ENCODE results near the gene BTG2. TPM values are rescaled to one million over a fixed set of nuclear protein-coding genes. Genes with fewer than 3 reads are reported as not detected.
"Not testable (repeated sequence)": the region's sequence is repeated elsewhere in the genome, so short reads cannot be mapped to it uniquely, and the experiment has no call there.

The BTG2 gene
- total and polyA plus RNA-seq, 5 experiments from 2014 or later = 91.8 to 191 (median 179) TPM

- Mint-ChIP-seq H3K27ac (peak overlapping the region; percentile 96 to 100 (median 98)), H3K9me3 (peaks cover 0 to 2% (median 0%) of the 10 kb centered on the region in 9 donors)
These were observed 3.1 kb downstream of the BTG2 start for GRCh38 chr1:203308328-203308922.

GRCh38 chr1:203308923-203309331, 3.6 kb downstream of the BTG2 start:
- H3K36me3 Mint-ChIP-seq = peaks cover 21 to 63% (median 30%) of the 10 kb centered on the region in 3 donors
- POLR2A ChIA-PET = interaction anchor here (0.8 to 13.8 kb wide), 5 partner anchors 10 to 25 kb away, joined by 4 to 1045 read pairs (median 62); no protein-coding TSS in a partner anchor
- peaks cover 53 to 75% (median 72%) of the 10 kb centered on the region in 4 donors for H3K4me1 Mint-ChIP-seq
- peak overlapping the region; percentile 94 to 99 (median 98) for H3K4me3 Mint-ChIP-seq
- DNase-seq (no peak), ATAC-seq (no peak)
- H3K27me3 Mint-ChIP-seq = no peaks in the 10 kb centered on the region
- H3K9me3 Mint-ChIP-seq = peaks cover 0 to 2% (median 0%) of the 10 kb centered on the region in 9 donors
- H3K27ac Mint-ChIP-seq = peak overlapping the region; percentile 96 to 100 (median 98)

More at GRCh38 chr1:203308328-203308922, 3.1 kb downstream of the BTG2 start:
- Mint-ChIP-seq H3K27me3 (no peaks in the 10 kb centered on the region), H3K36me3 (peaks cover 21 to 58% (median 30%) of the 10 kb centered on the region in 3 donors), H3K4me3 (peak overlapping the region; percentile 94 to 99 (median 98)), H3K4me1 (peaks cover 55 to 75% (median 72%) of the 10 kb centered on the region in 4 donors)
- POLR2A ChIA-PET = interaction anchor here (0.6 to 13.8 kb wide), 9 partner anchors 9 to 503 kb away, joined by 3 to 1045 read pairs (median 35); partner anchors contain the start of genes ATP2B4 and LAX1
- ATAC-seq (no peak), DNase-seq (no peak)

GRCh38 chr1:203311368-203312301, 6.3 kb downstream of the BTG2 start:
- no peak for DNase-seq
- Mint-ChIP-seq H3K27ac (peak overlapping the region; percentile 51 to 100 (median 90)), H3K27me3 (no peaks in the 10 kb centered on the region), H3K4me1 (peaks cover 49 to 75% (median 72%) of the 10 kb centered on the region in 4 donors), H3K4me3 (peak overlapping the region in 8 of 10 donors; percentile 10 to 97 (median 46)), H3K9me3 (peaks cover 0 to 2% (median 0%) of the 10 kb centered on the region in 9 donors), H3K36me3 (peaks cover 19 to 57% (median 27%) of the 10 kb centered on the region in 3 donors)
- POLR2A ChIA-PET = interaction anchor here (0.6 to 13.8 kb wide), 5 partner anchors 10 to 304 kb away, joined by 3 to 1045 read pairs (median 62); no protein-coding TSS in a partner anchor
- ATAC-seq = peak in 1 of 2 donors; percentile 4

- not testable (repeated sequence) for DNase-seq, H3K27me3 Mint-ChIP-seq, H3K4me3 Mint-ChIP-seq, H3K9me3 Mint-ChIP-seq, ATAC-seq
- Mint-ChIP-seq H3K27ac (peak overlapping the region in 8 of 10 donors; percentile 37 to 82 (median 78)), H3K36me3 (peaks cover 3 to 32% (median 9%) of the 10 kb centered on the region in 3 donors), H3K4me1 (peaks cover 40 to 83% (median 73%) of the 10 kb centered on the region in 4 donors)
- POLR2A ChIA-PET = interaction anchor here (13.8 to 14.4 kb wide), 2 partner anchors 3 to 7 kb away, joined by 1045 read pairs; partner anchors contain the start of gene BTG2
These were observed 8.9 kb downstream of the BTG2 start for GRCh38 chr1:203314025-203314759.

- peak overlapping the region in 1 of 10 donors; percentile 20 for H3K4me3 Mint-ChIP-seq
- no peaks in the 10 kb centered on the region for H3K9me3 Mint-ChIP-seq
- ATAC-seq = no peak
- POLR2A ChIA-PET = interaction anchor here (0.5 to 14.4 kb wide), 5 partner anchors 5 to 37 kb away, joined by 3 to 1045 read pairs (median 730); partner anchors contain the start of gene BTG2
- peaks cover 0 to 10% (median 0%) of the 10 kb centered on the region in 3 donors for H3K36me3 Mint-ChIP-seq
- H3K27ac Mint-ChIP-seq = peak overlapping the region in 9 of 10 donors; percentile 8 to 98 (median 82)
- no peaks in the 10 kb centered on the region for H3K27me3 Mint-ChIP-seq
- peaks cover 38 to 83% (median 73%) of the 10 kb centered on the region in 4 donors for H3K4me1 Mint-ChIP-seq
- DNase-seq = no peak
These were observed 11.3 kb downstream of the BTG2 start for GRCh38 chr1:203316626-203317093.

GRCh38 chr1:203317429-203318228, 12.3 kb downstream of the BTG2 start:
- no peaks in the 10 kb centered on the region for H3K27me3 Mint-ChIP-seq
- DNase-seq (no peak), ATAC-seq (no peak)
- peak overlapping the region; percentile 8 to 98 (median 68) for H3K27ac Mint-ChIP-seq
- H3K4me1 Mint-ChIP-seq = peaks cover 46 to 84% (median 78%) of the 10 kb centered on the region in 4 donors
- POLR2A ChIA-PET = interaction anchor here (0.5 to 14.4 kb wide), 5 partner anchors 4 to 38 kb away, joined by 3 to 1045 read pairs (median 730); partner anchors contain the start of gene BTG2
- H3K4me3 Mint-ChIP-seq = peak overlapping the region in 1 of 10 donors; percentile 29
- peaks cover 0 to 7% (median 0%) of the 10 kb centered on the region in 3 donors for H3K36me3 Mint-ChIP-seq
- H3K9me3 Mint-ChIP-seq = no peaks in the 10 kb centered on the region

GRCh38 chr1:203318229-203318517, 12.9 kb downstream of the BTG2 start:
- H3K4me1 Mint-ChIP-seq = peaks cover 51 to 86% (median 81%) of the 10 kb centered on the region in 4 donors
- peaks cover 0 to 7% (median 0%) of the 10 kb centered on the region in 3 donors for H3K36me3 Mint-ChIP-seq
- H3K27ac Mint-ChIP-seq = peak overlapping the region in 7 of 10 donors; percentile 34 to 98 (median 61)
- H3K27me3 Mint-ChIP-seq = no peaks in the 10 kb centered on the region
- ATAC-seq (no peak), DNase-seq (no peak)
- POLR2A ChIA-PET = interaction anchor here (13.8 to 14.4 kb wide), 3 partner anchors 3 to 39 kb away, joined by 730 to 1045 read pairs (median 1045); partner anchors contain the start of gene BTG2
- peak overlapping the region in 1 of 10 donors; percentile 29 for H3K4me3 Mint-ChIP-seq
- no peaks in the 10 kb centered on the region for H3K9me3 Mint-ChIP-seq

- Mint-ChIP-seq H3K27me3 (no peaks in the 10 kb centered on the region), H3K27ac (peak overlapping the region; percentile 96 to 100 (median 98)), H3K4me3 (peak overlapping the region; percentile 61 to 87 (median 83)), H3K4me1 (peaks cover 58 to 96% (median 94%) of the 10 kb centered on the region in 4 donors), H3K9me3 (no peaks in the 10 kb centered on the region), H3K36me3 (no peaks in the 10 kb centered on the region)
- ATAC-seq = peak; percentile 66 to 69
- POLR2A ChIA-PET = interaction anchor here (0.6 to 14.4 kb wide), 11 partner anchors 9 to 306 kb away, joined by 3 to 1045 read pairs (median 5); partner anchors contain the start of genes ATP2B4 and BTG2
- DNase-seq = peak; percentile 42 to 90 (median 77)
These were observed 15.4 kb downstream of the BTG2 start for GRCh38 chr1:203320591-203321272.

GRCh38 chr1:203321273-203322052, 16.1 kb downstream of the BTG2 start:
- POLR2A ChIA-PET = interaction anchor here (0.6 to 14.4 kb wide), 14 partner anchors 9 to 314 kb away, joined by 3 to 1045 read pairs (median 5); partner anchors contain the start of genes ATP2B4, BTG2 and TMEM183A

More at GRCh38 chr1:203321273-203322052, 16.1 kb downstream of the BTG2 start:
- H3K36me3 Mint-ChIP-seq = no peaks in the 10 kb centered on the region
- peak in 1 of 2 donors; percentile 2 for ATAC-seq
- H3K27ac Mint-ChIP-seq = peak overlapping the region; percentile 96 to 100 (median 98)
- H3K4me3 Mint-ChIP-seq = peak overlapping the region; percentile 61 to 87 (median 83)
- DNase-seq = no peak
- H3K27me3 Mint-ChIP-seq = no peaks in the 10 kb centered on the region
- no peaks in the 10 kb centered on the region for H3K9me3 Mint-ChIP-seq
- H3K4me1 Mint-ChIP-seq = peaks cover 59 to 98% (median 98%) of the 10 kb centered on the region in 4 donors
